Hepatic stellate cell (primary cell): ENCODE measurements around the gene RAB11FIP3.
"Not testable (repeated sequence)": the region's sequence is repeated elsewhere in the genome, so short reads cannot be mapped to it uniquely, and the experiment has no call there.

Source experiments
- DNase-seq: peaks from one replicate; pipeline ENCODE4 v3.0.0; 2011; ENCODE audit warnings: low spot score

RAB11FIP3 gene, protein sequence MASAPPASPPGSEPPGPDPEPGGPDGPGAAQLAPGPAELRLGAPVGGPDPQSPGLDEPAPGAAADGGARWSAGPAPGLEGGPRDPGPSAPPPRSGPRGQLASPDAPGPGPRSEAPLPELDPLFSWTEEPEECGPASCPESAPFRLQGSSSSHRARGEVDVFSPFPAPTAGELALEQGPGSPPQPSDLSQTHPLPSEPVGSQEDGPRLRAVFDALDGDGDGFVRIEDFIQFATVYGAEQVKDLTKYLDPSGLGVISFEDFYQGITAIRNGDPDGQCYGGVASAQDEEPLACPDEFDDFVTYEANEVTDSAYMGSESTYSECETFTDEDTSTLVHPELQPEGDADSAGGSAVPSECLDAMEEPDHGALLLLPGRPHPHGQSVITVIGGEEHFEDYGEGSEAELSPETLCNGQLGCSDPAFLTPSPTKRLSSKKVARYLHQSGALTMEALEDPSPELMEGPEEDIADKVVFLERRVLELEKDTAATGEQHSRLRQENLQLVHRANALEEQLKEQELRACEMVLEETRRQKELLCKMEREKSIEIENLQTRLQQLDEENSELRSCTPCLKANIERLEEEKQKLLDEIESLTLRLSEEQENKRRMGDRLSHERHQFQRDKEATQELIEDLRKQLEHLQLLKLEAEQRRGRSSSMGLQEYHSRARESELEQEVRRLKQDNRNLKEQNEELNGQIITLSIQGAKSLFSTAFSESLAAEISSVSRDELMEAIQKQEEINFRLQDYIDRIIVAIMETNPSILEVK

GRCh38 chr16:425082-425718, at the start of gene RAB11FIP3:
Gene RAB11FIP3, plus strand, starts transcription at chr16:425649. Its CDS starts 358 bp downstream, at chr16:426007.
- peak; percentile 82 for DNase-seq

DNA sequence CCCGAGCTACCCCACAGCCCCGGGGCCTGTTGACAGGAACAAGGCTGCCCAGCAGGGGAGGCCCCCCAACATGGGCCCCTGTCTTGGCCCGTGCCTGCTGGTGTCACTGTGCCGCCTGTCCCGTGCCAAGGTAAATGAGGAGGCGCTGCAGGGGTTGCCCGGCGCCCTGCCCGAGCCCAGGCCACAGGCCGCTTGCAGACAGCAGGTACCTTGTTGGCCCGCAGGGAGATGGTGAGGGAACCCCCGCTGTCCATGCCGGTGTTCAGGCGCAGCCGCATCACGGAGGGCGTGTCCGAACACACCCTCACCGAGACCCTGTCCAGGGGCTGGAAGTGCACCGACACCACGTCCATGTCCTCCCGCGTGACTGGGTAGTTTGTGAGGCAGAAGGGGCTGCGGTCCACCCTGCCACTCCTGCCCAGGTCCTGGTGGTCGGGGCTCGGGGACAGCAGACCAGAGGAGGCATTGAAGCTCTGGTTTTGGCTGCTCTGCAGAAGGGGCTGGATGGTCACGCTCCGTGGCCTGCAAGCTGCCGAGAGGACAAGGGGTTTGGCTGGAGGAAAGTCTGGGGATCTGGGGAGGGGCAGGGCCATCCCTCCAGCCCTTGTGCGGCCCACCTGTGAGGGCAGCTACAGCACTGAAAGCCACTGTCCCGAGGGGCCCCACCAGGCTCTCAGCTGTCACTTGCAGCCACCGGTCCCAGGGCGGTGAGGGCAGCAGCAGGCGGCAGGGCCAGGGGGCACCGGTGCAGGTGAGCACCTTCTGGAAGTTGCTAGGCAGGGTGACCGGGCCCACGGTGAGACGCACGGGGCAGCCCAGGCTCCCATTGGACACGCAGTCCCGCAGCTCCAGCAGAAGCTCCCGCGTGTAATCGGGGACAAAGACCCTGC, 49.3 kb upstream of the RAB11FIP3 start:
- DNase-seq: no peak

DNA sequence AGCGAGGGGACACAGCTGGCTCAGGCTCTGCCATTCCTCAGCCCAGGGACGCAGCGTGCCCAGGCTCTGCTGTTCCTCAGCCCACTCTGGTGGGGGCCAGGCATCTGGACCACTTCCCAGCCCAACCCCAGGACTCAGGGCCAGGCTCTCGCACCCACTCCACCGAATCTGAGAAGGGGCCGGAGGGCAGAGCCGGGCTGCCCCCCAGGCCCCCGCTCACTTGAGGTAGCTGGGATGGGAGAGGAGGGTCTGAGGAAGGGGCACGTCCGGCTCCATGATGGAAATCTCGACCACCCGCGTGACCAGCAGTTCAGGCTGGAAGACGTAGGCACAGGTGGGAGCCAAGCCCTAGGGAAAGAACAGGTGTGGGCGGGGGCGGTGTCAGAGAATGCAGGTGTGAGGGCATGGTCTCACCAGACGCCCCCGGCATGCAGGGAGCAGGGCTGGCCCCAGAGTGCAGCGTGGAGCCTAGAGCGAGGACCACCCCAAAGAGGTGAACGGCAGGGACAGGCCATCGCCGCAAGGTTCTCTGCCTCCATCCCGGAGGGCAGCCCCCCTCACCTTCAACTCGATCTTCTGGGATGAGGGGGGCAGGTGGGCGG, 48.5 kb upstream of the RAB11FIP3 start:
- no peak for DNase-seq

DNA sequence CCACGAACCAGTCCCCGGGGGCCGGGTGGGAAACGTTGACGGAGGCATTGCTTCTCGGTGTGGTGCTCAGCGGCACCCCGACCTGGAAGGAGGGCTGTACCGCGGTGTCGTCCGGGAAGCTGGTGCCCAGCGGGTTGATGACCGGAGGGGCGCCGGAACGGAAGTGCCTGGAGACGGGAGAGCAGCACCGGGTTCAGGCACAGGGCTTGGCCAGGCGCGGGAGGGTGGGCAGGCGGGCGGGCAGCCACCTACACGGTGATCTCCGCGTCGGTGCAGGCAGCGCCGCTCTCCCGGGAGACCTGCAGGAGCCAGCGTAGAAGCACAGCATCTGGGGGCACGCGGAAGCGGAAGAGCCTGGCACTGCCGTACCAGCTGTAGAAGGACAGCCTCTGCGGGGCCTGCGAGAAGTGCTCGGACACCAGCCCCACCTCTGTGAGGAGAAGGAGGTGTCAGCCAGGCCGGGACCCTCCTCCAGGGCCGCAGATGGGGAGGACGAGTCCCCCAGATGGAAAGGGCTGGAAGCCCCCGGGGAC, 48.0 kb upstream of the RAB11FIP3 start:
- DNase-seq: no peak

- not testable (repeated sequence) for DNase-seq
These were observed 47.2 kb upstream of the RAB11FIP3 start for GRCh38 chr16:378113-378820.

DNA sequence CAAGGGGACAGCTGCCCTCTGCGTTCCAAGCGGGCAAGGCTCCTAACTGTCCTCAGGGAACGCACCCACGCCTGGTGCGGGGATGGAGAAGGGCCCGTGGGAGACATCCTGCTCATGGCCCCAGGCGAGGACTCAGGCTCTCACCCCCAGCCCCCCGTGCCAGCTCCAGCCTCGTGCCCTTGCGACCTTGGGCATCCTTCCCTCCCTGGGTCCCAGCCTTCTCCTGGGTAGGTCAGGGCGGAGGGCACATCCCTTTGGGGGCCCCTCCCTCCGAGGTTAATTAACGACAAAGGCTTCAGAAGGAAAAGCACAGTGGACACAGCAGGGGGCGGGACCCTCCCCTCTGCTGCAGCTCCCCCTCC, 46.6 kb upstream of the RAB11FIP3 start:
- no peak for DNase-seq

- no peak for DNase-seq
These were observed 46.1 kb upstream of the RAB11FIP3 start for GRCh38 chr16:379183-379960.

DNA sequence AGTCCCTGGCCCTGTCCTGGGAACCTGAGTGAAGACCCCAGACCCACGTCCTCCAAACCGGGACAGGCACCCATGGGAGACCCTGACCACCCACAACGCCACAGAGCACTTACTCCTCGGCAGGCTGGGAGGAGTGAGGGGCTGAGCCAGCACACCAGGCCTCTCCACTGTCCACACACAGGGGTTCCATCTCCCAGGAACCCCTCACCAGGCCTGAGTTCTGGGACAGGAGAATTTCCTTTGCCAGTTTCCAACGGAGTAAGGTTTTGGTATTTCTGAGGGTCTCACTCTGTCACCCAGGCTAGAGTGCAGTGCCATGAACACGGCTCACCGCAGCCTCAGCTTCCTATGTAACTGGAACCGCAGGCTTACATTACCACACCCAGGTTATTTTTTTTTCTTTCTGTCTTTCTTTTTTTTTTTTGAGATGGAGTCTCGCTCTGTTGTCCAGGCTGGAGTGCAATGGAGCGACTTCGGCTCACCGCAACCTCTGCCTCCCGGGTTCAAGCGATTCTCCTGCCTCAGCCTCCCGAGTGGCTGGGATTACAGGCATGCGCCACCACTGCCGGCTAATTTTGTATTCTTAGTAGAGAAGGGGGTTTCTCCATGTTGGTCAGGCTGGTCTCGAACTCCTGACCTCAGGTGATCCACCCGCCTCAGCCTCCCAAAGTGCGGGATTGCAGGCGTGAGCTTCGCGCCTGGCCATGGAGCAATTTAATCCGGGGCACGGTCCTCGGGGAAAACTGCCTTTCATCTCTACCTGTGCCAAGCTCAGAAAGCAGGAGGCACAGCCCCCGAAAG, 45.3 kb upstream of the RAB11FIP3 start:
- no peak for DNase-seq

GRCh38 chr16:380762-381011, 44.8 kb upstream of the RAB11FIP3 start:
- DNase-seq: no peak

DNA sequence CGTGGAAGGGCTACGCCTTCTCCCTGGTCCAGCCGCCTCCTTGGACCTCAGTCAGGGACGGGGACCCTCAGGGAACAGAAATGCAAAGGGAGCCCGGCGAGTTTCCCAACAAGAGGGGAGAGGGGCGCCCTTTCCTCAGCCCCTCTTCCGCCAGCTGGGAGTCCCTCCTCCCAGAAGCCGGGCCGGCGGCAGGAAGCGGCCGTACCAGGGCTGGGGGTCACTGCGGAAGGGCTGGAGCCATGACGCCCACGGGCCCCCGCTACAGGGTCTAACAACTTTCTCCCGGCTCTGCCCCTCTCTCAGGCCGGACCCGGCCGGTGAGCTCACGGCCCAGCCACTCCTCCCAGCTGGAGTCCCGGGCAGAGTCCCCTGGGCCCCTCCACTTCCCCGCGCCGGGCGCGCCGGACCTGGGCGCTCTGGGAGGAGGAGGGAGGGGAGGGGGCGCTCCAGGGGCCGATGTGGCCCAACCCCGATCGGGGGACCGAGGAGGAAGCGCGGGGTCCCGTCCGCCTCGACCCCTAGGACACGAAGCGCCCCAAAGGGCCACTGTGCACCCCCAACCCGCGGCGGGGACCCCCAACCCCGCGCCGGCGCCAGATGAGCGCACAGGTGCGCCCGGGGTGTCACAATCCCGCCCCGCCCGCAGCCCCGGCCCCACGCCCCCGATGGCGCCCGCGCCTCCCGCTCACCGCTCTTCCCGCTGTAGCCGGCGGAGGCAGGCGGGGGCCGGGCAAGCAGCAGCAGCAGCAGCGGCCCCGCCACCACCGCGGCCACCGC, 44.2 kb upstream of the RAB11FIP3 start:
- DNase-seq: no peak

DNA sequence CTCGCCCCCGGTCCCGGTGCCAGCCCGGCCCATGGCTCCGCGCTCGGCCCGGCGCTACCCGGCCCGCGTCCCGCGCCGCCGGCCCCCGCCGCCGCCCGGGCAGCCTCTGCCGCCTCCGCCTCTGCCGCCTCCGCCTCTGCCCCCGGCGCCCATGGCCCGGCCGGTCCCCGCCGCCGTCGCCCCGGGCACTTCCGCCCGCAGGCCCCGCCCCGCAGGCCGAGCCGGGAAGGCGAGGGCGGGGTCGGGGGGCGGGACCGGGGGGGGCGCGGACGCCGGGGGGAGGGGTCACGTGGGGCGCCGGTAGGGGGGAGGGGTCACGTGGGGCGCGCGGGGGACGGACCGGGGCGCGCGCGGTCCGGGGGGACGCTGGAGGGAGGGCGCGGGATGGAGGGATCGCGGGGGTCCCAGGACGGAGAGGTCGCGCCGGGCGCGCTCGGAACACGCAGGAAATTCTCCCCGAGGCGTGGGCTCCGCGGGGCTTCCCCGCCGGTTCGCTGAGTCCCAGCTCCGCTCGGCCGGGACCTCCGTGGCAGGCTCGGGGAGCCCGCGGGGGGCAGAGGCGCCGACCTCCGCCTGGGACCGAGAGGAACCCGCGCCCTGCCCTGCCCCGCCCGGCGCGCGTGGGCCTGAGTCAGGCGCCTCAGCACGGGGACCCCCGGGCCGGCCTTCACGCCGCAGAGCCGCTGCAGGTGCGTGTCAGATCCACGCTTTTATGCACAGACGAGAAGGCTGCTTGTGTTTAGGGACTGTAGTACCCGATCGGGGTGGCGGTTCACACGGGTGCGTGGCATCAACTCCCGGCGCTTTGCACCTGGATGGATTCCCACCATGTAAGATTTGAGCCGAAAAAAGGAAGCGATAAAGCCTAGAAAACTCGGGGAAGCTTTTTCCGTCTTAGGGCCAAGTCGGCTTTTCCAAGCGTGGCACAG, 43.4 kb upstream of the RAB11FIP3 start, which contains the start of gene PGAP6:
TSS of gene PGAP6 (minus strand) at position 190 of the 929 bp plus-strand sequence. CDS start at position 33, 157 bp downstream.
- peak; percentile 88 for DNase-seq

- no peak for DNase-seq
These were observed 42.0 kb upstream of the RAB11FIP3 start for GRCh38 chr16:383326-384051.

- DNase-seq: no peak
These were observed 38.8 kb upstream of the RAB11FIP3 start for GRCh38 chr16:386641-387156.

- not testable (repeated sequence) for DNase-seq
These were observed 37.4 kb upstream of the RAB11FIP3 start for GRCh38 chr16:387761-388666.

DNA sequence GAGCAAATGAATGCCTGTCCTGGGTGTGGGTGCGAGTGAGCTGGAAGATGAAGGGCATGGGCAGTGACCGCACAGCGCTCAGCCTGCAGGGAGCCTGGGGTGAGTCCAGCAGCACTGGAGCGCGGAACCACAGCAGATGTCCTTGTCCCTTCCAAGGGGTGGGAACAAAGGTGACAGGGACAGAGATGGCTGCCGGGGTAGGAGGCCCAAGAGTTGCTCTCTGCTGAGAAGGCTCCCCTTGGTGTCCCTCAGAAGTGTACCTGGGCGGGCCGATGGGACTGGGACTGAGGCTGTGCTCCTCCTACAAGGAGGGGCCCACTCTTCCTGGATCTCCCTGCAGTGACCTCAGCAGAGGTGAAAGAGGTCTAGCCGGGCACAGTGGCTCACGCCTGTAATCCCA, 36.1 kb upstream of the RAB11FIP3 start:
- DNase-seq: no peak
